CD14-positive monocyte (primary cell): ENCODE measurements around the gene PTGES2. TPM values are rescaled to one million over a fixed set of nuclear protein-coding genes. Genes with fewer than 3 reads are reported as not detected.

Source experiments
- DNase-seq, 3 donors: peaks; one replicate each; pipeline ENCODE4 v3.0.0-alpha.2; 2011 to 2022
- H2AFZ ChIP-seq: 2 replicates; pipeline ENCODE4 v1.6.0; 2012; ENCODE audit warnings: mild to moderate bottlenecking, low read depth, low read length, inconsistent platforms; ENCODE audit not compliant: insufficient read depth, poor library complexity, severe bottlenecking
- H3K27ac ChIP-seq, 2 donors: 1 replicate in 1 of 2; 2 replicates in 1 of 2; pipeline ENCODE4 v1.5.1; 2012 to 2013; ENCODE audit warnings: low read length in 2 of 2, control low read depth in 1 of 2, inconsistent platforms in 1 of 2, low read depth in 1 of 2, mild to moderate bottlenecking in 1 of 2
- H3K27me3 ChIP-seq, 2 donors: one replicate each; pipeline versions ENCODE4 v1.6.0 to v1.6.1; 2011 to 2013; ENCODE audit warnings: low read length in 2 of 2; ENCODE audit not compliant: control insufficient read depth in 2 of 2, insufficient read depth in 2 of 2
- H3K36me3 ChIP-seq, 2 donors: replicated peaks in 1 of 2; 1 replicate in 1 of 2; 2 replicates in 1 of 2; pipeline versions ENCODE4 v1.5.1 to v1.6.1; 2012 to 2013; ENCODE audit warnings: low read length in 2 of 2, control low read depth in 1 of 2, inconsistent platforms in 1 of 2, mild to moderate bottlenecking in 1 of 2; ENCODE audit not compliant: insufficient read depth in 2 of 2, control insufficient read depth in 1 of 2
- H3K4me1 ChIP-seq, 2 donors: 1 replicate in 1 of 2; 2 replicates in 1 of 2; pipeline versions ENCODE4 v1.5.1 to v1.6.1; 2012 to 2013; ENCODE audit warnings: low read length in 2 of 2, control low read depth in 1 of 2, inconsistent platforms in 1 of 2, mild to moderate bottlenecking in 1 of 2, moderate library complexity in 1 of 2; ENCODE audit not compliant: insufficient read depth in 2 of 2, control insufficient read depth in 1 of 2
- H3K4me2 ChIP-seq: replicated peaks from 2 replicates; pipeline ENCODE3; 2012; ENCODE audit warnings: low read length, moderate library complexity, mild to moderate bottlenecking; ENCODE audit not compliant: poor library complexity, severe bottlenecking; ENCODE audit errors: extremely low read depth
- H3K4me3 ChIP-seq, 3 experiments: fragments of 200-600 bp in 1 of 3; sonication (generic) in 1 of 3; replicated peaks in 1 of 3; 1 replicate in 2 of 3; 2 replicates in 1 of 3; pipeline ENCODE4 v1.5.1; 2011 to 2013; ENCODE audit warnings: low read length in 3 of 3, mild to moderate bottlenecking in 3 of 3, control low read depth in 2 of 3, low read depth in 2 of 3, inconsistent platforms in 1 of 3, moderate library complexity in 1 of 3
- H3K79me2 ChIP-seq: 2 replicates; pipeline ENCODE4 v1.6.0; 2012; ENCODE audit warnings: mild to moderate bottlenecking, control low read depth, inconsistent platforms, low read length, moderate library complexity; ENCODE audit not compliant: insufficient read depth
- H3K9ac ChIP-seq: 2 replicates; pipeline ENCODE4 v1.6.0; 2017; ENCODE audit warnings: low read length, mild to moderate bottlenecking; ENCODE audit not compliant: insufficient read depth, poor library complexity, severe bottlenecking
- H3K9me3 ChIP-seq, 2 donors: replicated peaks in 1 of 2; 1 replicate in 1 of 2; 2 replicates in 1 of 2; pipeline versions ENCODE4 v1.5.1 to v1.6.1; 2012 to 2013; ENCODE audit warnings: low read length in 2 of 2, control low read depth in 1 of 2; ENCODE audit not compliant: control insufficient read depth in 1 of 2, insufficient read depth in 1 of 2
- H4K20me1 ChIP-seq: 2 replicates; pipeline ENCODE4 v1.6.0; 2012; ENCODE audit warnings: mild to moderate bottlenecking, low read length, control low read depth, moderate library complexity; ENCODE audit not compliant: insufficient read depth
- H3K27ac Mint-ChIP-seq, 7 donors: one replicate each; pipeline ENCODE4 v1.8.0; 2020; ENCODE audit warnings: mild to moderate bottlenecking in 7 of 7, mixed read lengths in 7 of 7, moderate library complexity in 6 of 7, inconsistent platforms in 2 of 7
- H3K27me3 Mint-ChIP-seq, 3 donors: one replicate each; pipeline ENCODE4 v1.8.0; 2021 to 2022; ENCODE audit warnings: low read depth in 3 of 3, mild to moderate bottlenecking in 3 of 3, mixed read lengths in 3 of 3, moderate library complexity in 3 of 3, inconsistent platforms in 1 of 3
- H3K36me3 Mint-ChIP-seq, 2 donors: one replicate each; pipeline ENCODE4 v1.8.0; 2020; ENCODE audit warnings: mixed read lengths in 2 of 2, inconsistent platforms in 1 of 2, mild to moderate bottlenecking in 1 of 2
- H3K4me1 Mint-ChIP-seq: one replicate; pipeline ENCODE4 v1.8.0; 2020; ENCODE audit warnings: mild to moderate bottlenecking, mixed read lengths
- H3K4me3 Mint-ChIP-seq, 2 donors: one replicate each; pipeline ENCODE4 v1.8.0; 2020; ENCODE audit warnings: mild to moderate bottlenecking in 2 of 2, mixed read lengths in 2 of 2, moderate library complexity in 1 of 2
- H3K9me3 Mint-ChIP-seq, 7 donors: one replicate each; pipeline ENCODE4 v1.8.0; 2020 to 2022; ENCODE audit warnings: mixed read lengths in 7 of 7, mild to moderate bottlenecking in 6 of 7, moderate library complexity in 6 of 7, inconsistent platforms in 2 of 7
- CTCF ChIP-seq: fragments of 200-600 bp; IDR thresholded peaks from one replicate; pipeline ENCODE4 v1.8.0; 2022; ENCODE audit warnings: antibody characterized with exemption, mild to moderate bottlenecking
- WGBS: methylation state at CpG from one replicate; pipeline ENCODE4 v1.1.5; 2013; ENCODE audit warnings: missing lambda C conversion rate; ENCODE audit not compliant: insufficient coverage; 5-methylcytosine and 5-hydroxymethylcytosine counted together
- intact Hi-C, 2 donors: fragments of 100-400 bp; cut with micrococcal nuclease; formaldehyde crosslinking; loops; one replicate each; pipeline versions ENCODE4 v1.15.0 to v1.15.1; 2023
- polyA plus RNA-seq, 3 donors: library from polyadenylated mRNA; depleted of rRNA in 1 of 3; unstranded in 2 of 3; stranded (reverse) in 1 of 3; fragments of 300-500 nt in 2 of 3; fragments of >200 nt in 1 of 3; fragmentation: Illumina TruSeq in 2 of 3; gene quantifications; 1 replicate in 2 of 3; 2 replicates in 1 of 3; pipeline ENCODE4 v1.2.3, GENCODE V29; 2012 to 2021

Gene PTGES2
- polyA plus RNA-seq, 3 donors, result 42.0 to 71.5 (median 49.4) TPM

GRCh38 chr9:128159522-128159783 lies 31.9 kb upstream of the PTGES2 start:
- H3K36me3 Mint-ChIP-seq, result peaks cover 12 to 21% of the 10 kb centered on the region in 2 donors

GRCh38 chr9:128155736-128156500 lies 28.4 kb upstream of the PTGES2 start:
- no peaks in the 10 kb centered on the region for H3K9me3 ChIP-seq
- no peak overlapping the region for H3K4me3 Mint-ChIP-seq

More at GRCh38 chr9:128159522-128159783, 31.9 kb upstream of the PTGES2 start:
- no peaks in the 10 kb centered on the region for H3K9me3 ChIP-seq
- H3K4me1 ChIP-seq, result peaks cover 16 to 20% of the 10 kb centered on the region in 2 donors
- peaks cover 15% of the 10 kb centered on the region for H3K4me1 Mint-ChIP-seq
- H3K4me3 ChIP-seq, result peak overlapping the region; percentile 69 to 94 (median 85)
- H3K27me3 Mint-ChIP-seq, result peaks cover 1 to 5% (median 2%) of the 10 kb centered on the region in 3 donors
- peak; percentile 21 to 79 (median 72) for DNase-seq
- WGBS, result 6% methylated on average over 5 of the region's 11 CpGs
- intact Hi-C loops, result no loop called here
- H3K4me2 ChIP-seq, result peak overlapping the region; percentile 100
- peaks cover 8% of the 10 kb centered on the region for H3K79me2 ChIP-seq
- no peaks in the 10 kb centered on the region for H3K9me3 Mint-ChIP-seq
- no peaks in the 10 kb centered on the region for H3K27me3 ChIP-seq
- H3K27ac Mint-ChIP-seq, result peak overlapping the region; percentile 37 to 92 (median 76)
- peak overlapping the region; percentile 56 to 80 for H3K27ac ChIP-seq
- no peaks in the 10 kb centered on the region for H4K20me1 ChIP-seq
- peaks cover 14 to 22% of the 10 kb centered on the region in 2 donors for H3K36me3 ChIP-seq
- no peak for TF ChIP-seq CTCF
- peak overlapping the region; percentile 69 for H3K9ac ChIP-seq
- H2AFZ ChIP-seq, result peak overlapping the region; percentile 98
- peak overlapping the region; percentile 77 to 86 for H3K4me3 Mint-ChIP-seq

More at GRCh38 chr9:128155736-128156500, 28.4 kb upstream of the PTGES2 start:
- Histone ChIP-seq H3K4me2 (no peak overlapping the region), H3K79me2 (peaks cover 5% of the 10 kb centered on the region), H3K36me3 (no peaks in the 10 kb centered on the region), H3K27me3 (no peaks in the 10 kb centered on the region), H3K9ac (no peak overlapping the region), H2AFZ (no peak overlapping the region), H3K4me3 (no peak overlapping the region), H4K20me1 (no peaks in the 10 kb centered on the region), H3K4me1 (peaks cover 12 to 16% of the 10 kb centered on the region in 2 donors), H3K27ac (no peak overlapping the region)
- Mint-ChIP-seq H3K4me1 (peaks cover 8% of the 10 kb centered on the region), H3K27ac (no peak overlapping the region), H3K27me3 (peaks cover 1 to 5% (median 4%) of the 10 kb centered on the region in 3 donors), H3K36me3 (no peaks in the 10 kb centered on the region), H3K9me3 (no peaks in the 10 kb centered on the region)
- DNase-seq, result no peak
- intact Hi-C loops, result no loop called here
- no peak for TF ChIP-seq CTCF
- 91% methylated on average over 2 of the region's 7 CpGs for WGBS
